Activated T-cell treated with anti-CD3 and anti-CD28 coated beads for 1 hour (primary cell): ENCODE data around the gene SSH3.

Source experiments
- DNase-seq: peaks from one replicate; pipeline ENCODE4 v3.0.0-alpha.2; 2020; ENCODE audit warnings: low read depth

The SSH3 gene

GRCh38 chr11:67280341-67280787 is 23.0 kb upstream of the SSH3 start:
- no peak for DNase-seq

GRCh38 chr11:67280788-67281551 is 22.4 kb upstream of the SSH3 start:
- DNase-seq: no peak

DNA sequence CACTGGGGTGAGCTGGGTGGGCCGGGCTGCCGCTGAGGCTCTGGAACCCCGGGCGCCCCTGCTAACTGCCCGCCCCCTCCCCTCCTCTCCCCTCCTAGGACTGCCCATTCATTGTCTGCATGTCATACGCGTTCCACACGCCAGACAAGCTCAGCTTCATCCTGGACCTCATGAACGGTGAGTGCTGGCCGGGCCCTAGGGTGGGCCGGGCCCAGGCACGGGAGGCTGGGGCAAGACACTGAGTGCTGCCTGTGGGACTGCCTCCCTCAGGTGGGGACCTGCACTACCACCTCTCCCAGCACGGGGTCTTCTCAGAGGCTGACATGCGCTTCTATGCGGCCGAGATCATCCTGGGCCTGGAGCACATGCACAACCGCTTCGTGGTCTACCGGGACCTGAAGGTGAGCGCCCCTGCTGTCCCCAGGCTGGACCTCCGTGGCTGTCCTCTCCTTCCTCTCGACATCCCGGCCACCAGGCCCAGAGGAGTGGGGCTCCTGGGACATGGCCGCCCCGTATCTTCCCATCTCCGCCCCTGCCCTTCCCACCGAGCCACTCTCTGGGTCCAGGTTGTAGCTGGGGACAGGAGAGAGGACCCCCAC is 21.7 kb upstream of the SSH3 start:
- no peak for DNase-seq

GRCh38 chr11:67282155-67282875 is 21.0 kb upstream of the SSH3 start:
- no peak for DNase-seq

GRCh38 chr11:67282876-67283371 is 20.4 kb upstream of the SSH3 start:
- DNase-seq: no peak

DNA sequence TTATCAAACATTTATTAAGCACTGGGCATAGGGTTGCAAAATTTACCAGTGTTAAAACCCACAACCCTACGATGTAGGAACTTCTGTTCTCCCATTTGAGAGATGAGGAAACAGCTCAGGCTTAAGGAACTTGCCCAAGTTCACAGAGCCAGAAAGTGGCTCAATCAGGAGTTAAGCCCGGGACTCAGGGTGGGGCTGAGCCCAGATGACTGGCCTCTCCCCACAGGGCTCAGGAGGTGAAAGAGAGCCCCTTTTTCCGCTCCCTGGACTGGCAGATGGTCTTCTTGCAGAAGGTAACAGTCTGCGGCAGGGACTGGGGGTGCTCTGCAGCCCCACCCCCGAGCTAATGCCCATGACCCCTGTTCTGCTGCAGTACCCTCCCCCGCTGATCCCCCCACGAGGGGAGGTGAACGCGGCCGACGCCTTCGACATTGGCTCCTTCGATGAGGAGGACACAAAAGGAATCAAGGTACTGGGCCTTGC is 19.8 kb upstream of the SSH3 start:
- DNase-seq: no peak

- DNase-seq: no peak
Observed at GRCh38 chr11:67284811-67285540, 18.4 kb upstream of the SSH3 start.

DNA sequence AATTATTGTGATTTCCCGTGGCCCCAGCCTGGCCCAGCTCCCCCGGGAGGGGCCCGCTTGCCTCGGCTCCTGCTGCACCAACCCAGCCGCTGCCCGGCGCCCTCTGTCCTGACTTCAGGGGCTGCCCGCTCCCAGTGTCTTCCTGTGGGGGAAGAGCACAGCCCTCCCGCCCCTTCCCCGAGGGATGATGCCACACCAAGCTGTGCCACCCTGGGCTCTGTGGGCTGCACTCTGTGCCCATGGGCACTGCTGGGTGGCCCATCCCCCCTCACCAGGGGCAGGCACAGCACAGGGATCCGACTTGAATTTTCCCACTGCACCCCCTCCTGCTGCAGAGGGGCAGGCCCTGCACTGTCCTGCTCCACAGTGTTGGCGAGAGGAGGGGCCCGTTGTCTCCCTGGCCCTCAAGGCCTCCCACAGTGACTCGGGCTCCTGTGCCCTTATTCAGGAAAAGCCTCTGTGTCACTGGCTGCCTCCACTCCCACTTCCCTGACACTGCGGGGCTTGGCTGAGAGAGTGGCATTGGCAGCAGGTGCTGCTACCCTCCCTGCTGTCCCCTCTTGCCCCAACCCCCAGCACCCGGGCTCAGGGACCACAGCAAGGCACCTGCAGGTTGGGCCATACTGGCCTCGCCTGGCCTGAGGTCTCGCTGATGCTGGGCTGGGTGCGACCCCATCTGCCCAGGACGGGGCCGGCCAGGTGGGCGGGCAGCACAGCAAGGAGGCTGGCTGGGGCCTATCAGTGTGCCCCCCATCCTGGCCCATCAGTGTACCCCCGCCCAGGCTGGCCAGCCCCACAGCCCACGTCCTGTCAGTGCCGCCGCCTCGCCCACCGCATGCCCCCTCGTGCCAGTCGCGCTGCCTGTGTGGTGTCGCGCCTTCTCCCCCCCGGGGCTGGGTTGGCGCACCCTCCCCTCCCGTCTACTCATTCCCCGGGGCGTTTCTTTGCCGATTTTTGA is 17.5 kb upstream of the SSH3 start:
- no peak for DNase-seq

DNA sequence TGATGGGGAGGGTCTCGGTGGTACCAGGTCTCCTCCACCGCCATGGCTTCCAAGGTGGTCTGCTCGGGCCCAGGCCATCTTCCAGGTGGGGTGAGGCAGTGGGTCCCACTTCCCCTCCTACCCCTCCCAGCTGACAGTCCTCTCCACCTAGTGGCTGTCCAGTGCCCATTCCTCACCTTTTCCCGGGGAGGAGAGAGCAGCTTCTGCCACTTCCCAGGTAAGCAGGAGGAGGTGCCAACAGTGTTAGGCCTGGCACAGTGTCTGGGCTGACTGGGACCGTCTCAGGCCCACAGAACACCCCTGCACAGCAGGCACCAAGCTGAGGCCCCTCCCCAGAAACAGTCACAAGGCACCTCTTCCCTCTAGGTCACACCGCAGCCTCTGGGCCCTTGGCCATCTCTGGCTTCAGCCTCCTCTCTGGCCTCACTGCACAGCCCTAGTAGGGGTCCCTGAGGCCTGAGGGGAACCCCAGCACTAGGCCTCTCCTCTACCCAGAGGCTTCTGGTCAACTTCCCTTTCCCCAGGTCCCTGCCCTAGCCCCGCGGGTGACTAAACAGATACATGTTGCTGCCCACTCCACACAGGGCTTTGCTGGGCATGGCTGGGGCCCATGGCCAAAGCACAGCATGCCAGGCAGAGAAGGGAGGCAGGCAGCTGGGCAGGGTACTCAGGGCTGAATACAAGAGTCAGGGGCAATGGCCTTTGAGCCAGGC is 16.6 kb upstream of the SSH3 start:
- DNase-seq: no peak

GRCh38 chr11:67287355-67288197 is 15.8 kb upstream of the SSH3 start:
- no peak for DNase-seq

DNA sequence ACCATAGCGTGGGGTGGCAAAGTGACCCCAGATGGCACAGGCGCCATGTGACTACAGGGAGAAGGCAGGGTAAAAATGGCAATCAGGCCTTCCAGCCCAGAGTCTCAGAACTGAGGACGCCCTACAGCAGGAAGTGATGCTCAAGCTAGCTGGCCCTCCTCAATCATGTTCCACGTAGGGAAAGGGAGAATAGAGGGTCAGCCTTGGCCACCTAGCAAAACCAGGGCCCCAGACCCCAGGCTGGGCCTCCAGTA is 15.2 kb upstream of the SSH3 start:
- DNase-seq: no peak

- DNase-seq: peak; percentile 88
Observed at GRCh38 chr11:67288452-67289225, 14.7 kb upstream of the SSH3 start.

GRCh38 chr11:67289226-67289650 is 14.1 kb upstream of the SSH3 start, which contains the start of gene ANKRD13D:
TSS of gene ANKRD13D (plus strand) at chr11:67289303. CDS start at chr11:67289461, 158 bp downstream.
- DNase-seq: no peak

- no peak for DNase-seq
Observed at GRCh38 chr11:67289651-67290479, 13.5 kb upstream of the SSH3 start.

GRCh38 chr11:67290801-67291200 is 12.5 kb upstream of the SSH3 start:
- DNase-seq: no peak

DNA sequence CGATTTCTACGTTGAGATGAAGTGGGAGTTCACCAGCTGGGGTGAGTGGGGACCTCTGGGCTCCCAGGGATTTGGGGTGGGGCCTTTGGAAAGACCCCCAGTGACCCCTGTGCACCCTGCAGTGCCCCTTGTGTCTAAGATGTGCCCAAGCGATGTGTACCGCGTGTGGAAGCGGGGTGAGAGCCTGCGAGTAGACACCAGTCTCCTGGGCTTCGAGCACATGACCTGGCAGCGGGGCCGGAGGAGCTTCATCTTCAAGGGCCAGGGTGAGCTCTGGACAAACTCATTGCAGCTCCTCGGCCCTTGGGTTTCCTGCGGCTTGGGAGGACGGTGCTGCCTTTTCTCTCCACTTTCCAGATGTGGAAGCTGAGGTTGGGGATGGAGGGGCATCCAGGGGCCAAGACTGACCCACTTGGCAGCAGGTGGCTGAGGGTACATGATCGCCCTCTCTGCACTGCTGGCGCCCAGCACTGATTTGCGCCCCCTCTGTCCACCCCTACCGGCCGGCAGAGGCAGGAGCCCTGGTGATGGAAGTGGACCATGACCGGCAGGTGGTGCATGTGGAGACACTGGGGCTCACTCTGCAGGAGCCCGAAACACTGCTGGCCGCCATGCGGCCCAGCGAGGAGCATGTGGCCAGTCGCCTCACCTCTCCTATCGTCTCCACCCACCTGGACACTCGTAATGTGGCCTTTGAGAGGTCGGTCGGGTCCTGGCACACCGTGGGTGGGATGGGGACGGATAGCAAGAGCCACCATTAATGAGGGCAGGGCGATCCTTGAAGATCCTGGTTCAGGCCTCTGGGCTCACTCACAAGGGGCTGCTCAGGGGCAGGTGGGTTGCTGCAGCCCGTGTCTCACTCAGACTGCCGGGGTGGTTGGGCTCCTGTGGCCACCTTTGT is 11.6 kb upstream of the SSH3 start:
- no peak for DNase-seq

GRCh38 chr11:67292671-67293070 is 10.7 kb upstream of the SSH3 start:
- DNase-seq: no peak
